ENCODE results near the gene SLC6A3.
A peak's percentile ranks its signal among the peaks of the same experiment; 100 is the strongest.

The SLC6A3 gene

DNA sequence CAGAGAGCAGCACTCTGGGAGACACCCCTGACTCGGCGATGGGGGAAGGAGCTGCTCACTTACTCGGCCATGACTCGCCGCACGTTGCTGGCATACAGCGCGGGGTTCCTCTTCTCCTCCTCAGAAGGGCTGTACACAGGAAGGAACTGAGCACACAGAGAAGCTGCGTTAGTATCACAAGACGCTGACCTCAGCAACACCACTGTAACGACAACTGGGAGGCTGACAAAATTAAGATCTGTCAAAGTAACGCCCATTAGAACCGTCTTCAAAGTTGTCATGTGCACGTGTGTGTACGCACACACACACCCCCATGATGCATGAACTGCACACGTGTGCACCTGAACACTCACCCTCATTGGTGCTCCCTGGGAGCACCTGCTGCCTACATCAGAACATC is 32.1 kb upstream of the SLC6A3 start:
- DNase-seq, result peak; percentile 50

DNA sequence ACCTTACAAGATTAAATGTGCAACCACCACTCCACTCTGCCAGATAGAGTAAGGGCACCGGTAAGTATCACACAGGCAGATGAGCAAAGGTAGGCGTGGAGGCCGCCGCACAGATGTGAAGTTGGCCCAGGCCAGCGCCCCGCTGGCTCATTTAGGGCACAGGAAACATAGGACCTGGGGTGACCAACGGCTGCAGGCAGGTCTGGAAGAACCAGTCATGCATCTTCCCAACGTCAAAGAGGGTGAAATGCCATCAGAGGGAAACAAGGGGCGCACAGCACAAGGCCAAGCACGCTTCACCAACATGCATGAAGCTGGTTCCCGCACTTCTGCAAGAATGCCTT is 31.7 kb upstream of the SLC6A3 start:
- peak; percentile 23 for DNase-seq

DNA sequence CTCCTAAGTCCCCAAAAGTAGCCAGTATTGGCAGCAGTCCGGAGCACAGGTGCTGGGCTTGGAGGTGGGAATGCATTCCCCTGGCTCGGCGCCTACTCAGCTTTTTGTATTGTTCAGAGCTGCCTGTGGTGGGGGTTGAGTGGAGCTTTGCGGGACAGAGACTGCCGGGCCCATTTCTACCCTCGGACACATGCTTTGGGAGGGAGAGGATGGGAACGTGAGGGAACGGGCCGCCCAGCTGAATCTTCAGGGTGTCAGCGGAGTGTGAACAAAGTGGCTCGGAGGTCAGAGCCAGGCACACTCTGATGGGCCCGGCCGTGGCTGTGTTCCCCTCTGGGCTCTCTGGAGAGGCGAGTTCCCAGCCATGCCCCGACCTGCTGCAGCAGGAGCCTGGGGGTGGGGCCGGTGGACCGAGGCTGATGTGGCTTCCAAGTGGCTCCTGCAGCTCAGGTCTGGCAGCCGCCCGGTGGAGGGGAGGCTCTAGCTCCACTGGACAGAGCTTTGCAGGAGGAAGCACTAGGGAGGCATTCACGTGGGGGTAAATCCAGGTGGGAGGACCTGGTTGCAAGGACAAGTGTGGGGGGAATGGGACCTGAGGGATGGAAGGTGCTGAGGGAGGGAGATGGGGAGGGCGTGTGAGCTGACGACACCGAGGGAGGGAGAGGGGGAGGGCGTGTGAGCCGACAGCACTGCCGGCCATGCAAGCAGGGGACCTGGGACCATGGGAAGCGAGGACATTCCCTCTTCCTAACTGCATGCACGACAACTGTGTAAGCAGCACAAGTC is 31.1 kb upstream of the SLC6A3 start:
- peak; percentile 25 for DNase-seq

DNA sequence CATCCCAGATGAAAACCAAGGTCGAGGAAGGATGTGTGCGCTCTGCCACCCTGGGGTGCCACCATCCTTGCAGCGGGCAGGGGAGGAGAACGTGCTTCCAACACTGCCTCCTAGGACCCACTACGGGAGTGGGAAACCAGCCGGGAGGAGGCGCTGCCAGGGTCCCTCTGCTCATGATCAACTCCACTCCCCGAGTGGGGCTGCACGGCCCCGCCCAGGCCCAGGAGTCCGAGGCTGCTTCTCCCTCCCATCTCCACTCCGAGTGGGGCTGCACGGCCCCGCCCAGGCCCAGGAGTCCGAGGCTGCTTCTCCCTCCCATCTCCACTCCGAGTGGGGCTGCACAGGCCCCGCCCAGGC is 30.3 kb upstream of the SLC6A3 start:
- peak; percentile 22 for DNase-seq

DNA sequence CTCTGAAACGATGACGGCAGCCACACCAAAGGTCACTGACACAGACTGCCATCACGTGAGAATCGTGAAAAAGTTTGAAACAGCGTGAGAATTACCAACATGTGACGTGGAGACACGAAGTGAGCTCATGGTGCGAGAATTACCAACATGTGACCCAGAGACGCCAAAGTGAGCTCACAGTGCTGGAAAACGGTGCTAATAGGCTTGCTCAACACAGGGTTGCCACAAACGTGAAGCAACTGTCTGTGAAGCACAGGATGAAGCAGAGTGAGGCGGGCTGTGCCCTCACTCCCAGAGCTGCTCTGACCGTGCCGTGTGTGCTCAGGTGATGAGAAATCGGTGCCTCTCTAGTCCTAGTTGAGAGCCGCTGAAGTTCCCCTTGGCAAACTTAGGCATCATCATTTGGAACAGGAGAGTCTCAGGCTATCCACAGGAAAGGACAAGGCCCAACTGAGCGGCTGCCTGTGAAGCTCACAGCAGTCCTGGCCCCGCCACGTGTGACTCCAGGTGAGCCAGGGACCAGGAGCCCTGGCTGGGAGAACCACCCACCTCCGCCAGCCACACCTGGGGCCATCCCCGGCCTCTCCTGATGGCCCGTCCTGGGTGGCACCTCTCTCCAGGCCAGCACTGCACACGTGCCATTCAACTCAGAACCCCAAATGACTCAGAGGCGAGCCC is 29.8 kb upstream of the SLC6A3 start:
- peak; percentile 24 for DNase-seq

DNA sequence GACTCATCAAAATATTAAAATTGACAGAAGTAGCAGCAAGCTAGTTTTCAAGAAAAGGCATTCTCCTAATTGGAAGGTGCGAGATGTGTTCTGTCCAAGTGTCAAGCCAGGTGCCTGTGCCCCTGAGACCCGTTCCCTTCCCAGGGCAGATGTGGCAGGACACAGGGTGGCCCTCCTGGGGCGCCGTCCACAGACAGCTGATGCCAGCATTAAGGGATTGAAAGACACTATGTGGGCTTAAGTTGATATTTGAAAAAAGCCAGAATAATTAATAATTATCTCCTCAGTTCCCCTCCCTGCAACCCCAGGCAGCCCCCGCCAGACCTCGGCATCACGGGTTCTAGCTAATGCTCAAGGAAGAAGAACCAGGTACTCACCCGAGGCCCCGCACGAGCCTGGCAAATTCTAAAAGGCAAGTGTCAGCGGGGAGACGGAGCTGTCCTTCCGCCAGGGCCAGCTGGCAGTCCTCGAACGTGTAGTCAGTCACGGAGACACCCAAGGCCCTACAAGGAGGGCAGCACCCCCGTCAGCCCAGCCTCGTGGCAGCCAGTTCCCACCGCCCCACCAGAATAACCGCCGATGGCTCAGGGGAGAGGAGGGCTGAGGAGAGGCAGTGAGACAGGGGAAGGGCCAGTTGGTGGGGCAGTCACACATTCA is 29.1 kb upstream of the SLC6A3 start:
- DNase-seq, result peak; percentile 29

DNA sequence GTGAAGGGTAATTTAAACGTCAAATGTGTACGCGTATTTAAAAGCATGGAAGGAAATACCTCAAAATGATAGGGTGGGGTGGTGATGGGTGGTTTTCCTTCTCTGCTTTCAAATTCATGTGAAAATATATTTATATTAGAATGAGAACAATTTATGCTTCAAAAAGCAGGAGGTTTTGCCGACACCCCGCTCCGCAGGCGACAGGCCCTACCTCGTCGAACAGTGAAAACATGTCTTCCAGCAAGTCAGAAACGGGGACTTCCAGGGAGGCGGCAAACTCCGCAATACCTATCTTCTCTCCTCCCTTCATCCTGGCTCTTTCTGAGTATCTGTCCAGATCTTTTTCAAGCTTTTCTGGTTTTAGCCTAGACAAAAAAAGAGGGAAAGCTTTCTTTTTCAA is 28.5 kb upstream of the SLC6A3 start:
- DNase-seq, result no peak

DNA sequence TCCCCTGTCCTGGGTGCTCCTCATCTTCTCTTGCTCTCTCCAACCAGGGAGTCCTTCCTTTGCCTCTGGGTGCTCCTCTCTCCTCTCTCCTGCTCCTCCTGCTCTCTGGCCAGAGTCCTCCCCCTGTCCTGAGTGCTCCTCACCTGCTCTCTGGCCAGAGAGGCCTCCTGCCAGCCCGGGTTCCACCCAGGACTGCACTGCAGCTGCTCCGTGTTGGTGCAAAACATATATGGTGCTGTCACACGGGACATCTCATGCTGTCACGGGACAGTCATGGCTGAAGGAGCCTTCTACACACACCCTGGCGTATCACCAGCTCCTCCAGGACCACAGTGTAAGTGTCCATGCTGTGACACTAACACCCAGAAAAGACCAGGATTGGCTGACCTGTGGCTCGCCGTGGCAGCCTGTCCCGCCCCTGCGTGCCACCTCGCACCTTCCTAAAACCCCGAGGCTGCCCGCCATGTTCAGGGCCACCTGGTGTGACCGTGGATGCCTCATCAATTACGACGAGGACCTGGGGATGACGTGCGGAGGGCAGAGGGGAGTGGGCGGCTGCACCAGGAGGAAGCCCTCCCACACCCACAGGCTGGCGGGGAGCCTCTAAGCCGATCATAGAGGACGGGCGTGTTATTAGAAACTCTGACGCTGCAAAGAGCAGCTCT is 27.9 kb upstream of the SLC6A3 start:
- DNase-seq, result no peak

DNA sequence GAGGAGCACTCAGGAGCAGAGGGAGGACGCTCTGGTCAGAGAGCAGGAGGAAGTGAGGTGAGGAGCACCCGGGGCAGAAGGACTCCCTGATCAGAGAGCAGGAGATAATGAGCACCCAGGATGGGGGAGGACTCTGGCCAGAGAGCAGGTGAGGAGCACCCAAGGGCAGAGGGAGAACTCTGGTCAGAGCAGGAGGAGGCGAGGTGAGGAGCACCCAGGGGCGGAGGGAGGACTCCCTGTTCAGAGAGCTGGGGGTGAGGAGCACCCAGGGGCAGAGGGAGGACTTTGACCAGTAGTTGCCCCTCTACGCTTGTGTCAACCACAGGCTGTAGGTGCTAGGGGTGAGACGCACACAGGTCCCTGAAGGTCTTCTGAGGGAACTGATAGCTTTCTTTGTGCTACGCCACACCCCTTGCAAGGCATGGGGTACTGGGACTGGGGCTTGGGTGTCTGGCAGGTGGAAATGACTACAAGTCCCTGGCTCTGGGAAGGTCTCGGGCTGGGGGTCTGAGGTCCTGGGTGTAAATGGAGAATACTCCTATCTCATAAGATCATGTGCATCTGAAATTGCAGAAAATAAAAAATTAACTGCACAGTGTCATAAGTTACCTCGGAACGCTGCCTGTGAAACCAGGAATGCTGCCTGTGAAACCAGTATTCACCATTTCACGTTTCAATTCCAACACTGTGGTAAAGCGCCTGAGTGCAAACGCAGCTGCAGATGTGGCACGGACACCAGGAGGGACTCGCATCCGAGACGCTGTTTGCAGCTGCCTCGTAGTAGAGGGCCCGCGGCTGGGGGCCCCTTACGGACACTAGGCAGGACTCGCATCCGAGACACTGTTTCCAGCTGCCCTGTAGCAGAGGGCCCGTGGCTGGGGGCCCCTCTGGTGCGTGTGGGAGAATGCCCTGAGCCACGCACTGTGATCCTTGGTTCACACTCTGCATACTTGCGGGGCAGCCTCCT is 27.0 kb upstream of the SLC6A3 start:
- peak; percentile 17 for DNase-seq

DNA sequence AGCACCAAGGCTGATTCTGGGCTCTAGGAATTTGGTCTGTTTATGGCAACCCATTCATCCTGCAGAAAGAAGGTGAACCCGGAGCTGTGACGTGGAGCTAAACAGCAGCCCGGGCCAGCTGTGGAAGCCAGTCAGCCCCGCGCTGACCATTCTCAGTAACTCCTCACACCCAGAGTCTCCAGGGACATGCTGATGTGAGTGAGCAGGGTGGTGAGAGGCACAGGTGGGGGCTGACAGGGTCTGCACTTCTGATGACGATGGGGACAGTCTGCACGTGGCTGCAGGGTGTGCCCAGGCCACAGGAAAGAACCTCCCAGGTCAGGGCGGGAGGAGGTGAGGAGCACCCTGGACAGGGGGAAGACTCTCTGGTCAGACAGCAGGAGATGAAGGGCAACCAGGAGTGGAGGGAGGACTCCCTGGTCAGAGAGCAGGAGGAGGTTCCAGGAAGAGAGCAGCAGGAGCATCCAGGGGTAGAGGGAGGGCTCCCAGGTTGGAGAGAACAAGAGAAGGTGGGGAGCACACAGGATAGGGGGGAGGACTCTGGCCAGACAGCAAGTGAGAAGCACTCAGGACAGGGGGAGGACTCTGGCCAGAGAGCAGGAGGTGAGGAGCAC is 26.1 kb upstream of the SLC6A3 start:
- peak; percentile 22 for DNase-seq

DNA sequence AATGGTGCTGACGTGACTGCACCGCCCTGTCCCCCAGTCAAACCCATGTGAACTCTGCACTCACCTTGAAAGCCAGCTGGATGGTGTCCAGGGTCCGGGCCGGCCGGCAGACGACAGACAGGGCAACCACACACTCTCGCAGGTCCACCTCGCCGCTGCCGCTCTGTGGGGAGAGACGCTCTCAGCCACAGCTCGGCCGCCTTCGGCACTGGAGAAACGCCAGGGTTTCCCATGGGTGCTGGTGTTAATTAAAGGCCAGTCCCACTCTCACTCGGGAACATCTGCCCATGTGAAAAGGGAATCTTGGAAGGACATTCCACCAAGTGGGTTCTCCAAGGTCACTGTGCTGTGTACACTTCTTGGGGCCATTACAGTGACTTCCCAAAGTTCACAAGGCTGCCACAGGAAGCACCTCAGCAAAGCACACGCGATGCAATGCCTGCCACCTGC is 25.5 kb upstream of the SLC6A3 start:
- DNase-seq, result no peak

DNA sequence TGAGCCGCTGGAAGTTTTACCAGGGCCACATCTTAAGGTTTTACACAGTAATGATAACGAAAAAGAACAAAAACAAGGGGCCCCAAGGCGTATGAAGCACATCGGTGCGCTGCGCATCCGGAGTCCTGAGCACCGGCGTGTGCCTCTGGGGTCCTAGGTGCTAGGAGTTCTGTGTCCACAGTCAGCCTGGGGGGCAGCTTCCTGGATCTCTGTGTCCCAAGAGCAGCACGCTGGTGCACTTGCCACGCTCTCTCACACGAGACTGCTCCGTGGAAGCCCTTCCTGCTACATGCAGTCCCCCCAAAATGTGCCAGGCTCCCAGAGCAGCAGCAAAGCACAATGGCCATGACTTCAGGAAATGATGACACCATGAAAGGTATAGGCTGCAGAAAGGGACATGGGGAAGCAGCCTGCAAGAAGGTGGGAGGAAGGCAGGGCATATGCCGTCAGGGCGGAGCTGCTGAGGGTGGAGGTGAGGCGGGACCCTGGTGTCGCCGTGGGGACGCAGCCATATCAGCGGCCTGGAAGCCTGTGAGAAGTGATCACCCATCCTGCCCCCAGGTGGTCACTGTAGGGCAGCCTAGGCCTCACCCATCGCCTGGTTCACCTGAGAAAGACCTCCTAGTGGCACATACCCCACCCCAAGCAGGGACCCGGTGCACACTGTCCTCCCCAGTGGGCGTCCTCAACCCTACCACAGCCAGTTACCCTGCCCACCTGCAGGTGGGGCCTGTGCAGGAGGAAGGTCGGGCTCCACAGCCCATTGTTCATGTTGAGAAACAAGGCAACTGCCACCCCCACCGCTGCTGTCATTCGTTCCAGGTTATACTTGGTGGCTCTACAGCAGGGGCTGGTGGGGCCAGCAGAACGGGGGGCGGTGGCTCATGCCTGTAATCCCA is 23.6 kb upstream of the SLC6A3 start:
- DNase-seq, result peak; percentile 21

DNA sequence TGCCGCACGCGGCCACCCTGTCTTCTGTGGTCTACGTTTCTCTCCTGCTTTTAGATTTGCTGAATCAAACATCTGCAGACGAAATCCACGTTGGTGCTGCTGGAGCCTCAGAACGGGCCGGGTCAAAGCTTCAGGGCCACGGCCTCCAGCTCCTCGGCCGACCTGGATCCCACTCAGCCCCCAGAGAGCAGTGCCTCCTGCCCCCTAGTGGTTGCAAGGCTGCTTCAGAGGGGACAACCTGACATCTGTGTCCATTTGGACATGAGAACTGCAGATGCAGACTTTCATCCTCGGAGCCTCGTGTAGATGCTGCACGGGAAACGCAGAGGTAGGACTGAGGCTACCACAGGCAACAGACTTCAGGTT is 23.0 kb upstream of the SLC6A3 start:
- DNase-seq, result peak; percentile 30

DNA sequence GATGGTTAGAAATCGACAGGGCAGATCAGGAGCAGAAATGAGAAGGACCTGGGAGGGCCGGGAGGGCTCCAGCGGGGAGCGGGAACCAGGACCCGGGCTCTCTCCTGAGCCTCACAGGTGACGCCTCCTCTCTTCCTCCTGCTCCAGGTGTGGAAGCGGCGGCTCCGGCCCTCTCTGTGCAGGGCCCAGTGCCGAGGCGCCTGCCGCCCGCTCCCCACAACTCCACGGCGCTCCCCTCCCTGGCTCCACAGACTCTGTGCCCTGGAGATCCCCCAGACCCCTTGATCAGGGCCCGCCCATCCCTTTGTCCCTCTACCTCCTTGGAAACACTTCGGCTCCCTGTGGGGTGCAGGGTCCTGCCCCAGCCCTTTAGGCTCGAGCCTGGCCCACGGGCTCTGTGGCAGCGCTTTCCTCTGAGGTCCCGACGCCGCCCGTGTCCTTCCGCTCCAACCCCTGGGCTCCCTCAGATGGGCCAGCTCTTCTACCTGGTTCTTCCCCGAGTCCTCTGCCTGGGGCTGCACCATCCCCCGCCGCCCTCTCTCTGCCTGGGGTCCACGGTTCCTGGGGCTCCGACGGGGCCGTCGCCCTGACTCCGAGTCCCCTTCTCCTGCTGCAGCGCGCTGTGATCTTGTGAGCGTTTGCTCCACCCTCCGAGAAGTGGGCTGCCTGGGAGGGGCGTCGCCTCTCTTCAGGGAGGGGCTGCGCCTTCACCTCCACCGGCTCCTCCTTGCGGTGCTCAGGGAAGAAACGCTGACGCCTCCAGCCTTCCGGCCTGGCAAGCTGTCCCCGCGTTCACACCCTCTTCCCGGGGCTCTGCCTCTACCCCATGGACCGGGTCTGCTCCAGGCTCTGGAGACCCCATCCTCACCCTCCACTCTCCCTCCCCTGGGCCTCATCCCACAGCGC is 22.4 kb upstream of the SLC6A3 start:
- peak; percentile 25 for DNase-seq

DNA sequence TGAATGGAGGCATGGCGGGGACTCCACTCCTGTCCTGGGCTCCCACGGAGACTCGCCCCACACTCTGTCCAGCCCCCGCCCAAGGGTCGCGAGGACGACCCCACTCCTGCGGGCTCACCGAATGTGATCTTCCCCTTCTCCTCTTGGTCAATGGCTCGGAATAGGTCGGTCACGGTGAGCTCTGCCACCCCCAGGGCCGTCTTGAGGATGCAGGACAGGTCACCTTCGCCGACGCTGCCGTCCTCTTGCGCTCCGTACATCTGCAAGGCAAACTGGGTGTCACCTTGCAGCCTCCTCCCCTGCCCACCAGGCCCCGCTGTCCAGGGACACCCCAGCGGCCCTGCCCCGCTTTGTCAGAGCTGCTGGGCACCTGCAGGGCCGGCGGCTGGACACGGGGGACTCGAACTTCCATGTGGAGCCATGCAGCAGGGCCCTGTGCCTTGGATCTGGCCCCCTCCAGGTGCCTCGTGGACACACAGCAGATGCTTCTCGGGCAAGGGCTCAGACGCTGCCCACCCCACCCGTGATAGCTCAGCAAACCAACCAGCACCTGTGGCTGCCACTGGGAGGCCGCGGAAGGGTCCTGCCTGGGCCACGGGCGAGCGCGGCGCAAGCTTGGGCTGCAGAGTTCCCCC is 21.5 kb upstream of the SLC6A3 start:
- DNase-seq, result peak; percentile 19

DNA sequence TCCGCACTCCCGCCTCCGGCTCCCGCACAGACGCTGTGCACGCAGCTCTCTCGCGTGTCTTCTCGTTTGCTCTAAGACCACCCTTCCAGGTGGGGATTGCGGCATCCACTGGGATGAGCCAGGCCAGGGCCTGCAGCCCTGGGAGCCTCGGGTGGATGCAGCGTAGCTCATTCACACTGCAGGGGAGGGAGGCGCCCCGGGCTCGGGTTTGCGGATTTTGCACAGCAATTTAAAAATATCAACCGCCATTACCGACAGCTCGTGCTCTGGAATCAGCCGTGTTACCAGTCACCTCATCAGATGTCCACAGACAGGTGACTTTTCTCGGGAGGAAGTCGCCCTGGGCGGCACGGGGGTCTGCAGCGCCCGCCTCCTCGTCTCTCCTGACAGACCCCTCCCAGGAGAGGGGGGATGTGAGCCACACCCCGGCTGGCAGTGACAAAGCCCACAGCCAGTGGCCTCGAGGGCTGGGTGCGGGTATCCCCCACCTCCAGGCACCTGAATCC is 20.8 kb upstream of the SLC6A3 start:
- DNase-seq, result no peak

DNA sequence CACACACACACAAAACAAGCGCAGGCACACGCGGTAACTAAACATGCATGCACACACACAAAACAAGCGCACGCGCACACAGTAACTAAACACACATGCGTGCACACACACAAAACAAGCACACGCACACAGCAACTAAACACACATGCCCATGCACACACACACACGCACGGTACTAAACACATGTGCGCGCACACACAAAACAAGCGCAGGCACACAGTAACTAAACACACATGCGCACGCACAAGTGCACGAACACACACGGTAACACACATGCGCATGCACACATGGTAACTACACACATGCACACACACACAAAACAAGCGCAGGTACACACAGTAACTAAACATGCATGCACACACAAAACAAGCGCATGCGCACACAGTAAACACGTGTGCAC is 19.9 kb upstream of the SLC6A3 start:
- DNase-seq, result no peak

DNA sequence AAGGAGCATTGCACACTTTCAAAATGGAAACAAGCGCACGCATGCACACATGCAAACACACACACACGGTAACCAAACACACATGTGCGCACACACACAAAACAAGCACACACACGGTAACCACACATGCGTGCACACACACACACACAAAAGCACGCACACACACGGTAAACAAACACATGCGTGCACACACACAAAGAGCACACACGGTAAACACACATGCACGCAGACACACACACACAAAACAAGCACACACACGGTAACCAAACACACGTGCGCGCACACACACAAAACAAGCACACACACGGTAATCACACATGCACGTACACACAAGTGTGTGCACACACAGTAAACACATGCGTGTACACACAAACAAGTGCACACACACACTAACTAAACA is 19.3 kb upstream of the SLC6A3 start:
- DNase-seq, result no peak

DNA sequence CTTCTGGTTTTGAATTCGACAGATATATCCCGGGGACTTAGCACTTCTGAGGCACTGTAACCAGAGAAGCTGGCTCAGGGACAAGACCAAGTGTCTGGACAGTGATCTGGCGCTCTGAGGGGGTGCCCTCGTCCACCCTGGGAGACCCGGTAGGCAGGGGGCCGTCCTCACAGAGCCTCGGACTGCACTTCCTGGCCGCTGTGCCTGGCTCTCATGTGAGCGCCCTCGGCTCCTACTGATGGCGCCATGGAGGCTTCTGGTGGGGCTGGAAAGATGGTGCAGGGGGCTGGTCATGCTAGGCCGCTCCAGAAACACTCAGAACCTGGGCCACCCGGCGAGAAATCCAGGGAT is 18.8 kb upstream of the SLC6A3 start:
- no peak for DNase-seq
